HG02678 (cell line): Measurements from ENCODE around the gene CNOT4.
"Not testable (repeated sequence)": the region's sequence is repeated elsewhere in the genome, so short reads cannot be mapped to it uniquely, and the experiment has no call there.

Source experiments
- ATAC-seq: cut with Tn5 transposase; IDR thresholded peaks from one replicate; pipeline ENCODE4 v1.9.1; 2021; ENCODE audit warnings: mild to moderate bottlenecking, moderate library complexity; ENCODE audit not compliant: unreplicated experiment

Gene CNOT4

GRCh38 chr7:135333200-135333599 lies 176.7 kb downstream of the CNOT4 start:
- ATAC-seq, result no peak

- no peak for ATAC-seq
These were observed 179.8 kb downstream of the CNOT4 start for GRCh38 chr7:135330088-135330487.

- no peak for ATAC-seq
These were observed 181.4 kb downstream of the CNOT4 start for GRCh38 chr7:135328526-135328925.

- ATAC-seq, result no peak
These were observed 181.8 kb downstream of the CNOT4 start for GRCh38 chr7:135328053-135328452.

GRCh38 chr7:135327458-135327857 lies 182.4 kb downstream of the CNOT4 start:
- ATAC-seq, result no peak

GRCh38 chr7:135326636-135327280 lies 183.1 kb downstream of the CNOT4 start:
- no peak for ATAC-seq

GRCh38 chr7:135322571-135323340 lies 187.1 kb downstream of the CNOT4 start:
- no peak for ATAC-seq

- ATAC-seq, result no peak
These were observed 188.3 kb downstream of the CNOT4 start for GRCh38 chr7:135321556-135321955.

- ATAC-seq, result not testable (repeated sequence)
These were observed 188.9 kb downstream of the CNOT4 start for GRCh38 chr7:135320953-135321352.

- no peak for ATAC-seq
These were observed 189.6 kb downstream of the CNOT4 start for GRCh38 chr7:135320268-135320667.

GRCh38 chr7:135317676-135318325 lies 192.1 kb downstream of the CNOT4 start:
- ATAC-seq, result no peak

- no peak for ATAC-seq
These were observed 193.1 kb downstream of the CNOT4 start for GRCh38 chr7:135316648-135317313.

- no peak for ATAC-seq
These were observed 195.9 kb downstream of the CNOT4 start for GRCh38 chr7:135313971-135314370.
